GM12878 (cell line): ENCODE data around the gene MYO1D. TPM values are rescaled to one million over a fixed set of nuclear protein-coding genes. Genes with fewer than 3 reads are reported as not detected.

Experiments
- ATAC-seq: fragments of 200-7000 bp; cut with Tn5 transposase; 3 replicates; pipeline ENCODE4 v1.9.1; 2020; ENCODE audit warnings: mild to moderate bottlenecking, moderate library complexity
- BruUV-seq: library from RNA; stranded (reverse); fragments of 400-500 nt; replicated peaks from 2 replicates; lab custom pipeline; 2021; lab: Mats Ljungman, UMichigan
- CTCF ChIA-PET: fragments of 300-600 bp; sonication (Branson Sonifier 250); formaldehyde crosslinking; extraction: SDS; loops from one replicate; lab custom pipeline; 2021; ENCODE audit warnings: inconsistent platforms; lab: Yijun Ruan, JAX
- POLR2A ChIA-PET: fragments of 350-600 bp; formaldehyde crosslinking; extraction: SDS; loops from one replicate; lab custom pipeline; 2021; ENCODE audit warnings: inconsistent platforms; lab: Charles Lee
- RAD21 ChIA-PET: fragments of 300-600 bp; sonication (Branson Sonifier 250); formaldehyde crosslinking; loops from one replicate; lab custom pipeline; 2023; ENCODE audit warnings: antibody characterized with exemption; ENCODE audit not compliant: unreplicated experiment; lab: Charles Lee
- SMC1A ChIA-PET: fragments of 300-600 bp; sonication (Branson Sonifier 250); formaldehyde crosslinking; loops from one replicate; lab custom pipeline; 2023; ENCODE audit not compliant: unreplicated experiment, uncharacterized antibody; lab: Charles Lee
- DNase-seq: peaks from one replicate; pipeline ENCODE4 v3.0.0-alpha.2; 2011; ENCODE audit warnings: low read depth, low spot score
- FAIRE-seq: peaks from 3 replicates; lab custom pipeline; 2011; peaks lifted over from hg19 to GRCh38; lab: Jason Lieb, UNC
- H2AFZ ChIP-seq: 2 replicates; pipeline ENCODE4 v1.6.0; 2011; ENCODE audit warnings: low read depth, low read length, control low read depth; ENCODE audit not compliant: control insufficient read depth
- H3K27ac ChIP-seq: 2 replicates; pipeline ENCODE4 v1.5.1; 2011; ENCODE audit warnings: control low read depth; ENCODE audit not compliant: control insufficient read depth, insufficient read depth
- H3K27me3 ChIP-seq, 2 experiments: replicated peaks in 1 of 2; 2 replicates each; pipeline versions ENCODE4 v1.6.0 to v1.6.1; 2011; ENCODE audit warnings: low read length in 1 of 2; ENCODE audit not compliant: control insufficient read depth in 2 of 2, insufficient read depth in 2 of 2
- H3K36me3 ChIP-seq, 2 experiments: 2 replicates each; pipeline ENCODE4 v1.5.1; 2011; ENCODE audit warnings: low read length in 1 of 2; ENCODE audit not compliant: control insufficient read depth in 2 of 2, insufficient read depth in 2 of 2
- H3K4me1 ChIP-seq: 2 replicates; pipeline ENCODE4 v1.6.1; 2011; ENCODE audit warnings: mild to moderate bottlenecking, low read length, moderate library complexity, mixed read lengths; ENCODE audit not compliant: control insufficient read depth, insufficient read depth
- H3K4me2 ChIP-seq: 2 replicates; pipeline ENCODE4 v1.6.0; 2011; ENCODE audit warnings: control low read depth; ENCODE audit not compliant: control insufficient read depth, insufficient read depth
- H3K4me3 ChIP-seq: fragments of 200-600 bp; sonication (generic); 2 replicates; pipeline ENCODE4 v1.5.1; 2016
- H3K79me2 ChIP-seq: 2 replicates; pipeline ENCODE4 v1.6.0; 2011; ENCODE audit warnings: low read length; ENCODE audit not compliant: control insufficient read depth, insufficient read depth
- H3K9ac ChIP-seq: 2 replicates; pipeline ENCODE4 v1.8.0; 2011; ENCODE audit warnings: low read length, control low read depth, mixed read lengths; ENCODE audit not compliant: control insufficient read depth, insufficient read depth
- H3K9me3 ChIP-seq: replicated peaks from 3 replicates; pipeline ENCODE4 v1.5.1; 2011; ENCODE audit warnings: mild to moderate bottlenecking, low read length; ENCODE audit not compliant: control insufficient read depth, insufficient read depth
- H4K20me1 ChIP-seq: 2 replicates; pipeline ENCODE4 v1.6.0; 2011; ENCODE audit not compliant: control insufficient read depth, insufficient read depth
- BHLHE40 ChIP-seq, 2 experiments: fragments of 450-650 bp in 1 of 2; IDR thresholded peaks; 2 replicates each; pipeline ENCODE4 v1.6.1; 2011 to 2017; ENCODE audit warnings: low read depth in 2 of 2, borderline replicate concordance in 1 of 2, improper control_type of control experiment in 1 of 2, low read length in 1 of 2, mild to moderate bottlenecking in 1 of 2
- DPF2 ChIP-seq: fragments of 450-650 bp; IDR thresholded peaks from 2 replicates; pipeline ENCODE4 v1.6.1; 2017; ENCODE audit warnings: mild to moderate bottlenecking
- ELK1 ChIP-seq: IDR thresholded peaks from 2 replicates; pipeline ENCODE4 v1.6.1; 2012; ENCODE audit warnings: low read depth, low read length, improper control_type of control experiment
- NFIC ChIP-seq: IDR thresholded peaks from 2 replicates; pipeline ENCODE4 v1.6.1; 2012; ENCODE audit warnings: low read depth, mild to moderate bottlenecking, inconsistent platforms, low read length, moderate library complexity
- NFXL1 ChIP-seq: fragments of 450-650 bp; IDR thresholded peaks from 2 replicates; pipeline ENCODE4 v1.6.1; 2017; ENCODE audit warnings: antibody characterized with exemption, mild to moderate bottlenecking, borderline replicate concordance
- NFYA ChIP-seq: IDR thresholded peaks from 2 replicates; pipeline ENCODE4 v1.6.1; 2011; ENCODE audit warnings: low read depth, mild to moderate bottlenecking, low read length, improper control_type of control experiment, borderline replicate concordance
- NKRF ChIP-seq: fragments of 450-650 bp; conservative IDR thresholded peaks from 2 replicates; pipeline ENCODE4 v1.6.1; 2017; ENCODE audit warnings: mild to moderate bottlenecking, moderate library complexity
- POU2F2 ChIP-seq: IDR thresholded peaks from 3 replicates; pipeline ENCODE4 v1.6.1; 2011; ENCODE audit warnings: low read depth, mild to moderate bottlenecking, low read length, borderline replicate concordance
- RB1 ChIP-seq: fragments of 450-650 bp; formaldehyde crosslinking; IDR thresholded peaks from 2 replicates; pipeline ENCODE4 v1.6.1; 2017; ENCODE audit warnings: mild to moderate bottlenecking, borderline replicate concordance
- RBBP5 ChIP-seq: fragments of 200-600 bp; sonication (generic); conservative IDR thresholded peaks from 2 replicates; pipeline ENCODE4 v1.6.1; 2016
- SIX5 ChIP-seq: IDR thresholded peaks from 2 replicates; pipeline ENCODE4 v1.6.1; 2011; ENCODE audit warnings: mild to moderate bottlenecking, low read depth, low read length, moderate library complexity; ENCODE audit not compliant: severe bottlenecking
- SUZ12 ChIP-seq: fragments of 200-600 bp; sonication (generic); IDR thresholded peaks from one replicate; pipeline ENCODE4 v1.6.1; 2018; ENCODE audit warnings: antibody characterized with exemption, mild to moderate bottlenecking; ENCODE audit not compliant: unreplicated experiment
- WGBS: methylation state at CpG from one replicate; pipeline ENCODE4 v1.1.6; 2016; ENCODE audit warnings: low lambda C conversion rate; ENCODE audit not compliant: insufficient replicate concordance, insufficient coverage; ENCODE audit errors: missing lambda C conversion rate; 5-methylcytosine and 5-hydroxymethylcytosine counted together
- in situ Hi-C: fragments of 300-500 bp; cut with MboI; formaldehyde crosslinking; loops from 9 replicates; pipeline ENCODE4 v1.14.3; 2018; ENCODE audit warnings: mixed read lengths
- intact Hi-C: fragments of 100-400 bp; cut with micrococcal nuclease; formaldehyde crosslinking; loops from one replicate; pipeline ENCODE4 v1.14.2; 2022; ENCODE audit not compliant: unreplicated experiment
- polyA plus RNA-seq, 11 experiments: library from polyadenylated mRNA; depleted of rRNA in 4 of 11; unstranded in 6 of 11; stranded (reverse) in 5 of 11; fragments of >200 nt; fragmentation: Nextera tagmentation in 4 of 11; fragmentation: Illumina TruSeq in 1 of 11; extraction: Ambion mirVana in 4 of 11; extraction: Trizol in 1 of 11; gene quantifications; 1 replicate in 1 of 11; 2 replicates in 10 of 11; pipeline versions ENCODE4 v1.2.1 to v1.2.3, GENCODE V29; 2011 to 2016; ENCODE audit warnings: inconsistent platforms in 2 of 11, missing spikeins in 2 of 11, low read depth in 1 of 11
- total RNA-seq, 4 experiments: library from RNA; depleted of rRNA in 3 of 4; stranded (reverse); fragments of >200 nt in 3 of 4; fragmentation: Illumina TruSeq in 1 of 4; extraction: Trizol in 1 of 4; gene quantifications; 2 replicates each; pipeline versions ENCODE4 v1.2.1 to v1.2.3, GENCODE V29; 2013 to 2021

The MYO1D gene
- total and polyA plus RNA-seq, 10 of the 15 experiments (the other 5 are each of a cell fraction or from before 2014, with no cell fraction given), result 1.8 to 37.7 (median 25.4) TPM

GRCh38 chr17:32498391-32498790, 378.5 kb downstream of the MYO1D start:
- Histone ChIP-seq H3K9ac (no peak overlapping the region), H3K27ac (no peak overlapping the region), H4K20me1 (no peaks in the 10 kb centered on the region), H3K36me3 (no peaks in the 10 kb centered on the region; a peak in 1 of 4 replicates), H3K4me3 (no peak overlapping the region), H3K4me1 (peaks cover 17% of the 10 kb centered on the region), H3K9me3 (no peaks in the 10 kb centered on the region), H2AFZ (no peak overlapping the region), H3K27me3 (no peaks in the 10 kb centered on the region), H3K79me2 (no peaks in the 10 kb centered on the region), H3K4me2 (no peak overlapping the region)
- ChIA-PET SMC1A (interaction anchor here (0.8 to 1.4 kb wide), 4 partner anchors 9 to 61 kb away, joined by 3 to 4 read pairs (median 3); no protein-coding TSS in a partner anchor), POLR2A (interaction anchor here (1.0 kb wide), 1 partner anchor 9 kb away, joined by 6 read pairs; no protein-coding TSS in a partner anchor), CTCF (no interaction called here), RAD21 (interaction anchor here (16.4 kb wide), 1 partner anchor 20 kb away, joined by 543 read pairs; no protein-coding TSS in a partner anchor)
- ATAC-seq (no peak), FAIRE-seq (no peak), DNase-seq (no peak)
- no TSS peak for BruUV-seq
- intact Hi-C loops, result no loop called here
- TF ChIP-seq NFXL1 (no peak), NFYA (no peak), RBBP5 (no peak), SUZ12 (no peak), ELK1 (no peak), RB1 (no peak), NFIC (no peak), BHLHE40 (IDR thresholded peaks at IDR 0.05; ENCODE audit: borderline replicate concordance in 1 of 2, low read depth in 2 of 2, low read length in 1 of 2) (no peak), DPF2 (no peak), SIX5 (no peak), POU2F2 (no peak), NKRF (no peak)
- in situ Hi-C loops, result no loop called here
- WGBS, result 84% methylated on average over 9 of the region's 9 CpGs
